Activated CD8-positive, alpha-beta T cell treated with anti-CD3 and anti-CD28 coated beads for 36 hours (primary cell): ENCODE measurements around the gene ARPC1A. TPM values are rescaled to one million over a fixed set of nuclear protein-coding genes. Genes with fewer than 3 reads are reported as not detected.

Source experiments
- ATAC-seq: fragments of 200-7000 bp; cut with Tn5 transposase; one replicate; pipeline ENCODE4 v1.10.0; 2021; ENCODE audit warnings: mild to moderate bottlenecking, moderate library complexity
- CTCF ChIA-PET: fragments of 350-600 bp; sonication (Branson Sonifier 250); formaldehyde crosslinking; loops from one replicate; lab custom pipeline; 2021; ENCODE audit warnings: antibody characterized with exemption; lab: Charles Lee
- POLR2A ChIA-PET: fragments of 350-600 bp; sonication (Branson Sonifier 250); formaldehyde crosslinking; loops from one replicate; lab custom pipeline; 2021; ENCODE audit warnings: antibody characterized with exemption; lab: Charles Lee
- DNase-seq: peaks from one replicate; pipeline ENCODE4 v3.0.0-alpha.2; 2020
- H3K27ac Mint-ChIP-seq: one replicate; pipeline ENCODE4 v1.8.0; 2021; ENCODE audit warnings: mild to moderate bottlenecking, mixed read lengths
- H3K27me3 Mint-ChIP-seq: one replicate; pipeline ENCODE4 v1.8.0; 2021; ENCODE audit warnings: mixed read lengths
- H3K36me3 Mint-ChIP-seq: one replicate; pipeline ENCODE4 v1.8.0; 2021; ENCODE audit warnings: low read depth, mixed read lengths
- H3K4me1 Mint-ChIP-seq: one replicate; pipeline ENCODE4 v1.8.0; 2021; ENCODE audit warnings: low read depth, mixed read lengths
- H3K4me3 Mint-ChIP-seq: one replicate; pipeline ENCODE4 v1.8.0; 2021; ENCODE audit warnings: mild to moderate bottlenecking, moderate library complexity, mixed read lengths
- H3K9me3 Mint-ChIP-seq: one replicate; pipeline ENCODE4 v1.8.0; 2021; ENCODE audit warnings: mixed read lengths
- intact Hi-C: fragments of 100-400 bp; cut with micrococcal nuclease; formaldehyde crosslinking; loops from one replicate; pipeline ENCODE4 v1.10.0; 2022
- total RNA-seq, 2 experiments: library from RNA; stranded (reverse); gene quantifications; one replicate each; pipeline ENCODE4 v1.2.3, GENCODE V29; 2021
- TF ChIP-seq, protein P1 (sequence below): fragments of 200-600 bp; IDR thresholded peaks from one replicate; pipeline ENCODE4 v1.8.0; 2022; ENCODE audit warnings: antibody characterized with exemption, mild to moderate bottlenecking

ARPC1A gene
- total RNA-seq, 2 experiments from 2014 or later, result 45.4 to 45.8 TPM

DNA sequence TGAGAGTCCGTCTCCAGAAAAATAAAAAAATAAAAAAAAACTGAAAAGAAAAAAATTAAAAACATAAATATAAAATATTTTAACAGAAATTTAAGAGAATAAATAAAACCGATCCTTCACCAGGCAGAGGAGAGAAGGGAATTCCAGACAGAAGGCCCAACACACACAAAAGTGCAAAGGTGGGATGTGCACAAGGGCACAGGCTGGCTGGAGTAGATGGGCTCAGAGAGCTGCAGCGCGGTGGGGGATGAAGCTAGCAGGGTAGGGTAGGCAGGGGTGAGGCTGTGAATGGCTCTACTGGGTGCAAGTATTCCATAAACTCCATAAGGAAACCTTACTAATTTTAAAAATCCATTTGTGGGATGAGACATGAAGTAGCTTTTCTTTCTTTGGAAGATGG, 15.7 kb upstream of the ARPC1A start:
- Mint-ChIP-seq H3K9me3 (no peaks in the 10 kb centered on the region), H3K27me3 (peaks cover 1% of the 10 kb centered on the region), H3K4me1 (peaks cover 12% of the 10 kb centered on the region), H3K27ac (no peak overlapping the region), H3K4me3 (no peak overlapping the region), H3K36me3 (no peaks in the 10 kb centered on the region)
- TF ChIP-seq, protein P1, sequence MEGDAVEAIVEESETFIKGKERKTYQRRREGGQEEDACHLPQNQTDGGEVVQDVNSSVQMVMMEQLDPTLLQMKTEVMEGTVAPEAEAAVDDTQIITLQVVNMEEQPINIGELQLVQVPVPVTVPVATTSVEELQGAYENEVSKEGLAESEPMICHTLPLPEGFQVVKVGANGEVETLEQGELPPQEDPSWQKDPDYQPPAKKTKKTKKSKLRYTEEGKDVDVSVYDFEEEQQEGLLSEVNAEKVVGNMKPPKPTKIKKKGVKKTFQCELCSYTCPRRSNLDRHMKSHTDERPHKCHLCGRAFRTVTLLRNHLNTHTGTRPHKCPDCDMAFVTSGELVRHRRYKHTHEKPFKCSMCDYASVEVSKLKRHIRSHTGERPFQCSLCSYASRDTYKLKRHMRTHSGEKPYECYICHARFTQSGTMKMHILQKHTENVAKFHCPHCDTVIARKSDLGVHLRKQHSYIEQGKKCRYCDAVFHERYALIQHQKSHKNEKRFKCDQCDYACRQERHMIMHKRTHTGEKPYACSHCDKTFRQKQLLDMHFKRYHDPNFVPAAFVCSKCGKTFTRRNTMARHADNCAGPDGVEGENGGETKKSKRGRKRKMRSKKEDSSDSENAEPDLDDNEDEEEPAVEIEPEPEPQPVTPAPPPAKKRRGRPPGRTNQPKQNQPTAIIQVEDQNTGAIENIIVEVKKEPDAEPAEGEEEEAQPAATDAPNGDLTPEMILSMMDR, result no peak
- ChIA-PET CTCF (interaction anchor here (1.0 to 1.9 kb wide), 5 partner anchors 8 to 284 kb away, joined by 3 to 9 read pairs (median 3); no protein-coding TSS in a partner anchor), POLR2A (interaction anchor here (0.8 to 1.4 kb wide), 2 partner anchors 128 to 286 kb away, joined by 3 to 4 read pairs; no protein-coding TSS in a partner anchor)
- ATAC-seq, result no peak
- no peak for DNase-seq
- intact Hi-C loops, result no loop called here

DNA sequence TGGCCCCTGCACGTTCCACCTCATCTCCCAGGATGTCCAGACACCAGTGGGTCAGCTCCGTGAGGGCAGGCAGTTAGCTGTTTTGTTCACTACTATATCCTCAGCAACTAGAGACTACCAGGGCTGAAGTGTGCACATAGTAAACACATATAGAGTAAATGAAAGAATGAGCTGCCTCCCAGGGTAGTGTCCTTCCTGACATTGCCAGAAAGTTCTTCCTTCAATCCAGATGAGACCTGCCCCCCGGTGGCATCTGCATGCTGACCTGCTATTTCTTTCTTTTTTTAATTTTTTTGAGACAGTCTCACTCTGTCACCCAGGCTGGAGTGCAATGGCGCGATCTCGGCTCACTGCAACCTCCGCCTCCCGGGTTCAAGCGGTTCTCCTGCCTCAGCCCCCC, 14.0 kb upstream of the ARPC1A start:
- CTCF ChIA-PET, result interaction anchor here (1.1 to 2.9 kb wide), 5 partner anchors 9 to 294 kb away, joined by 3 to 11 read pairs (median 5); no protein-coding TSS in a partner anchor
- H3K27me3 Mint-ChIP-seq, result peaks cover 1% of the 10 kb centered on the region
- no peak for DNase-seq
- no peaks in the 10 kb centered on the region for H3K9me3 Mint-ChIP-seq
- peaks cover 12% of the 10 kb centered on the region for H3K4me1 Mint-ChIP-seq
- POLR2A ChIA-PET, result no interaction called here
- ATAC-seq, result no peak
- no peaks in the 10 kb centered on the region for H3K36me3 Mint-ChIP-seq
- intact Hi-C loops, result loop anchor here (2.0 kb wide), 2 partner anchors 37 to 271 kb away; no protein-coding TSS in a partner anchor
- no peak overlapping the region for H3K4me3 Mint-ChIP-seq
- no peak overlapping the region for H3K27ac Mint-ChIP-seq
- TF ChIP-seq, protein P1, result no peak

DNA sequence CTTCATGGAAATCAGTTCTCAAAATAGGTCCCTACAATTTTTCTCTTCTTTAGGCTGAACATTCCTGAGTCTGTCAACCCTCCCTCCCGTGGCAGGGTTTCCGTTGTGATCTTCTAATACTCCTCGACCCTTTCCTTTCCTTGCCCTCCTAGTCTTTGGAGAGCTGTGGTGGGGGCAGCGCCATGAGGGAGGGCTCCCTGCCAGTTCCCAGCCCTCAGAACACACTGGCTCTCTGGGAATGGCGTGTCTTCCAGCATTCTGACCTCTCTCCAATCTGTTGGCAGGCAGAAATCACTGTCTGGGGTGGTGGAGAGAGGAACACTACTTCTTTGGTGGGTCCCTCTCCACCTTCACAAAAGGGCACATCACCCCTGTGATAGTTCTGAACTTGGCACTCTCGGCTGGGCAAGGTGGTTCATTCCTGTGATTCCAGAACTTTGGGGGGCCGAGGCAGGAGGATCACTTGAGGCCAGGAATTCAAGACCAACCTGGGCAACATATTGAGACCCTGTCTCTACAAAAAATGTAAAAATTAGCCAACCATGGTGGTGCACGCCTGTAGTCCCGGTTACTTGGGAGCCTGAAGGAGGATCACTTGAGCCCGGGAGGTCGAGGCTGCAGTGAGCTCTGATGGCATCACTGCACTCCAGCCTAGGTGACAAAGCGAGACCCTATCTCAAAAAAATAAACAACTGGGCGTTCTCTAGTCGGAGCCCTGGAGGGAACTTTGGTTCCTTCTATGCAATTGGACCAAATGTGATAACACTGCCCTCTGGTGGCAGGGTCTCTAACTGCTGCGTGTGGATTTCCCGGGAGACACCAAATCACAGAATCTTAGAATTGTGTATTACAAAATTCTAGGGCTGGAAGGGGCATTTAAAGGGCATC, 13.1 kb upstream of the ARPC1A start:
- TF ChIP-seq, protein P1, result peak; percentile 94
- Mint-ChIP-seq H3K36me3 (no peaks in the 10 kb centered on the region), H3K4me1 (peaks cover 12% of the 10 kb centered on the region), H3K9me3 (no peaks in the 10 kb centered on the region), H3K27me3 (peaks cover 1% of the 10 kb centered on the region), H3K27ac (no peak overlapping the region), H3K4me3 (peak overlapping the region; percentile 14)
- CTCF ChIA-PET, result interaction anchor here (0.8 to 3.2 kb wide), 25 partner anchors 8 to 327 kb away, joined by 3 to 21 read pairs (median 4); partner anchors contain the start of genes ARPC1A and SMURF1
- POLR2A ChIA-PET, result interaction anchor here (0.6 kb wide), 1 partner anchor 117 kb away, joined by 4 read pairs; no protein-coding TSS in a partner anchor
- intact Hi-C loops, result loop anchor here (2.0 kb wide), 2 partner anchors 38 to 272 kb away; no protein-coding TSS in a partner anchor
- ATAC-seq (peak; percentile 59), DNase-seq (peak; percentile 85)

DNA sequence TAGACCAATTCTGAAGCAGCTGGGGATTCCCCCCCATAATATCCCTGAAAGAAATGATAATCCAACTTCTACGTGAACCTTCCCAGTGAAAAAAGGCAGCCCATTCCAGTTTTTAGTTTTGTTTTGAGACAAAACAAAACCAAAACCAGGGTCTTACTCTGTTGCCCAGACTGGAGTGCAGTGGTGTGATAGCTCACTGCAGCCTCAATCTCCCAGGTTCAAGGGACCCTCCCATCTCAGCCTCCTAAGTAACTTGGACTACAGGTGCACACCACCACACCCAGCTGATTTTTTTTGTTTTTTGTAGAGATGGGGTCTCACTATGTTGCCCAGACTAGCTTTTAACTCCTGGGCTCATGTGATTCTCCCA, 12.5 kb upstream of the ARPC1A start:
- Mint-ChIP-seq H3K36me3 (no peaks in the 10 kb centered on the region), H3K9me3 (no peaks in the 10 kb centered on the region), H3K27me3 (peaks cover 1% of the 10 kb centered on the region), H3K4me1 (peaks cover 12% of the 10 kb centered on the region), H3K27ac (no peak overlapping the region), H3K4me3 (peak overlapping the region; percentile 14)
- intact Hi-C loops, result loop anchor here (2.0 kb wide), 2 partner anchors 38 to 272 kb away; no protein-coding TSS in a partner anchor
- POLR2A ChIA-PET, result interaction anchor here (1.1 kb wide), 1 partner anchor 96 kb away, joined by 3 read pairs; the partner anchor contains the start of gene BUD31
- CTCF ChIA-PET, result interaction anchor here (0.6 to 3.2 kb wide), 27 partner anchors 8 to 328 kb away, joined by 3 to 21 read pairs (median 4); partner anchors contain the start of genes ARPC1A and SMURF1
- TF ChIP-seq, protein P1, result peak; percentile 15
- no peak for ATAC-seq
- DNase-seq, result no peak
